SK-N-SH treated with all-trans-retinoic acid at 6 μM for 48 hours (cell line): ENCODE measurements around the gene XPO4.
A peak's percentile ranks its signal among the peaks of the same experiment; 100 is the strongest.
"Not testable (repeated sequence)": the region's sequence is repeated elsewhere in the genome, so short reads cannot be mapped to it uniquely, and the experiment has no call there.

Experiments
- ATAC-seq: fragments of 200-7000 bp; cut with Tn5 transposase; 3 replicates; pipeline ENCODE4 v1.9.1; 2020; ENCODE audit warnings: mild to moderate bottlenecking, moderate library complexity
- ARNTL ChIP-seq: fragments of 450-650 bp; formaldehyde crosslinking; IDR thresholded peaks from 2 replicates; pipeline ENCODE4 v1.5.0; 2020; ENCODE audit warnings: low read depth, mild to moderate bottlenecking, moderate library complexity, borderline replicate concordance
- CSDC2 ChIP-seq: fragments of 250-450 bp; sonication (Bioruptor Pico); IDR thresholded peaks from 2 replicates; pipeline ENCODE4 v1.5.0; 2020; ENCODE audit warnings: mild to moderate bottlenecking, moderate library complexity
- ESRRG ChIP-seq: fragments of 250-450 bp; sonication (Bioruptor Pico); IDR thresholded peaks from 2 replicates; pipeline ENCODE4 v1.6.1; 2021; ENCODE audit warnings: mild to moderate bottlenecking
- GLIS3 ChIP-seq: fragments of 250-450 bp; sonication (Bioruptor Pico); IDR thresholded peaks from 2 replicates; pipeline ENCODE4 v1.5.0; 2020; ENCODE audit warnings: mild to moderate bottlenecking, moderate library complexity
- ISL1 ChIP-seq: fragments of 250-450 bp; sonication (Bioruptor Pico); IDR thresholded peaks from 2 replicates; pipeline ENCODE4 v2.1.2; 2022; ENCODE audit warnings: mild to moderate bottlenecking, moderate library complexity
- OSR1 ChIP-seq: fragments of 250-450 bp; sonication (Bioruptor Pico); IDR thresholded peaks from 2 replicates; pipeline ENCODE4 v1.8.0; 2022; ENCODE audit warnings: moderate library complexity, mild to moderate bottlenecking, inconsistent platforms
- POU6F1 ChIP-seq: fragments of 250-450 bp; sonication (Bioruptor Pico); IDR thresholded peaks from 2 replicates; pipeline ENCODE4 v1.8.0; 2021; ENCODE audit warnings: low read depth, mild to moderate bottlenecking, moderate library complexity, borderline replicate concordance
- PPARA ChIP-seq: fragments of 250-450 bp; sonication (Bioruptor Pico); IDR thresholded peaks from 2 replicates; pipeline ENCODE4 v1.5.0; 2020; ENCODE audit warnings: mild to moderate bottlenecking, borderline replicate concordance
- RARB ChIP-seq: fragments of 250-450 bp; sonication (Bioruptor Pico); IDR thresholded peaks from 2 replicates; pipeline ENCODE4 v1.8.0; 2021; ENCODE audit warnings: mild to moderate bottlenecking, moderate library complexity
- SNAI2 ChIP-seq: fragments of 250-450 bp; sonication (Bioruptor Pico); IDR thresholded peaks from 2 replicates; pipeline ENCODE4 v1.5.0; 2020; ENCODE audit warnings: mild to moderate bottlenecking, moderate library complexity
- TCF4 ChIP-seq: fragments of 250-450 bp; sonication (Bioruptor Pico); IDR thresholded peaks from 2 replicates; pipeline ENCODE4 v1.8.0; 2021; ENCODE audit warnings: mild to moderate bottlenecking, moderate library complexity, borderline replicate concordance
- ZC3H10 ChIP-seq: fragments of 250-450 bp; sonication (Bioruptor Pico); IDR thresholded peaks from 2 replicates; pipeline ENCODE4 v1.5.1; 2021; ENCODE audit warnings: mild to moderate bottlenecking, moderate library complexity
- ZFP3 ChIP-seq: fragments of 250-450 bp; sonication (Bioruptor Pico); IDR thresholded peaks from 2 replicates; pipeline ENCODE4 v1.5.0; 2020; ENCODE audit warnings: mild to moderate bottlenecking, moderate library complexity
- ZFP30 ChIP-seq: fragments of 450-650 bp; formaldehyde crosslinking; IDR thresholded peaks from 2 replicates; pipeline ENCODE4 v1.5.0; 2022; ENCODE audit warnings: mild to moderate bottlenecking, moderate library complexity
- ZNF565 ChIP-seq: fragments of 450-650 bp; formaldehyde crosslinking; conservative IDR thresholded peaks from 2 replicates; pipeline ENCODE4 v1.5.0; 2020; ENCODE audit warnings: low read depth, mild to moderate bottlenecking, moderate library complexity
- ZNF70 ChIP-seq: fragments of 450-650 bp; formaldehyde crosslinking; IDR thresholded peaks from 2 replicates; pipeline ENCODE4 v1.5.0; 2020; ENCODE audit warnings: mild to moderate bottlenecking, moderate library complexity
- ZNF8 ChIP-seq: fragments of 450-650 bp; formaldehyde crosslinking; IDR thresholded peaks from 2 replicates; pipeline ENCODE4 v1.5.0; 2020; ENCODE audit warnings: mild to moderate bottlenecking, moderate library complexity
- TF ChIP-seq, protein P1 (sequence below): fragments of 250-450 bp; sonication (Bioruptor Pico); IDR thresholded peaks from 2 replicates; pipeline ENCODE4 v1.8.0; 2020; ENCODE audit warnings: mild to moderate bottlenecking, moderate library complexity, borderline replicate concordance
- TF ChIP-seq, protein P2 (sequence below): fragments of 250-450 bp; sonication (Bioruptor Pico); IDR thresholded peaks from 2 replicates; pipeline ENCODE4 v1.5.1; 2021; ENCODE audit warnings: mild to moderate bottlenecking, moderate library complexity
- TF ChIP-seq, protein P3 (sequence below): fragments of 250-450 bp; sonication (Bioruptor Pico); IDR thresholded peaks from 2 replicates; pipeline ENCODE4 v1.5.0; 2020; ENCODE audit warnings: mild to moderate bottlenecking, moderate library complexity

Gene XPO4

GRCh38 chr13:20877902-20878301 lies 24.6 kb downstream of the XPO4 start (continued):
- TF ChIP-seq, protein P1, sequence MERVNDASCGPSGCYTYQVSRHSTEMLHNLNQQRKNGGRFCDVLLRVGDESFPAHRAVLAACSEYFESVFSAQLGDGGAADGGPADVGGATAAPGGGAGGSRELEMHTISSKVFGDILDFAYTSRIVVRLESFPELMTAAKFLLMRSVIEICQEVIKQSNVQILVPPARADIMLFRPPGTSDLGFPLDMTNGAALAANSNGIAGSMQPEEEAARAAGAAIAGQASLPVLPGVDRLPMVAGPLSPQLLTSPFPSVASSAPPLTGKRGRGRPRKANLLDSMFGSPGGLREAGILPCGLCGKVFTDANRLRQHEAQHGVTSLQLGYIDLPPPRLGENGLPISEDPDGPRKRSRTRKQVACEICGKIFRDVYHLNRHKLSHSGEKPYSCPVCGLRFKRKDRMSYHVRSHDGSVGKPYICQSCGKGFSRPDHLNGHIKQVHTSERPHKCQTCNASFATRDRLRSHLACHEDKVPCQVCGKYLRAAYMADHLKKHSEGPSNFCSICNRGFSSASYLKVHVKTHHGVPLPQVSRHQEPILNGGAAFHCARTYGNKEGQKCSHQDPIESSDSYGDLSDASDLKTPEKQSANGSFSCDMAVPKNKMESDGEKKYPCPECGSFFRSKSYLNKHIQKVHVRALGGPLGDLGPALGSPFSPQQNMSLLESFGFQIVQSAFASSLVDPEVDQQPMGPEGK (CRISPR knock-in tag): no peak
- TF ChIP-seq ZNF8 (no peak), ISL1 (CRISPR knock-in tag) (no peak), ZFP3 (CRISPR knock-in tag) (no peak), SNAI2 (no peak), GLIS3 (no peak), RARB (CRISPR knock-in tag) (no peak), ZC3H10 (CRISPR knock-in tag) (no peak)

DNA sequence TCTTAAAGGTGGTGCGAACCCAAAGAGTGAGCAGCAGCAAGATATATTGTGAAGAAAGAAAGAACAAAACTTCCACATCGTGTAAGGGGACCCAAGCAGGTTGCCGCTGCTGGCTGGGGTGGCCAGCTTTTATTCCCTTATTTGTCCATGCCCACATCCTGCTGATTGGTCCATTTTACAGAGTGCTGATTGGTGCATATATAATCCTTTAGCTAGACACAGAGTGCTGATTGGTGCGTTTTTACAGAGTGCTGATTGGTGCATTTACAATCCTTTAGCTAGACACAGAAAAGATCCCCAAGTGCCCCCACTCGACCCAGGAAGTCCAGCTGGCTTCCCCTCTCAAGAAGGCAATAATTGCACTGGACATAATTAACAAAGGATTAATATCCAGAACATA lies 25.7 kb downstream of the XPO4 start:
- ATAC-seq: not testable (repeated sequence)

DNA sequence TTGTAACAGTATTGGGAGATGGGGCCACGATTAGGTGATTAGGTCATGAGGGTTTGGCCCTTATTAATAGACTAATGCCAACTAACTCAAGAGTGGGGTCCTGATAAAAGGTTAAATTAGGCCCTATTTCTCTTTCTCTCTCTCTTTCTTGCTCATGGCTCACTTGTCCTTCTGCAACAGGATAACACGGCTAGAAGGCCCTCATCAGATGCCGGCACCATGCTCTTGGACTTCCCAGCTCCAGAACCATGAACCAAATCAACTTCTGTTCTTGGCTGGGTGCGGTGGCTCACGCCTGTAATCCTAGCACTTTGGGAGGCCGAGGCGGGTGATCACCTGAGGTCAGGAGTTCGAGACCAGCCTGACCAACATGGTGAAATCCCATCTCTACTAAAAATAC lies 28.1 kb downstream of the XPO4 start:
- not testable (repeated sequence) for ATAC-seq

DNA sequence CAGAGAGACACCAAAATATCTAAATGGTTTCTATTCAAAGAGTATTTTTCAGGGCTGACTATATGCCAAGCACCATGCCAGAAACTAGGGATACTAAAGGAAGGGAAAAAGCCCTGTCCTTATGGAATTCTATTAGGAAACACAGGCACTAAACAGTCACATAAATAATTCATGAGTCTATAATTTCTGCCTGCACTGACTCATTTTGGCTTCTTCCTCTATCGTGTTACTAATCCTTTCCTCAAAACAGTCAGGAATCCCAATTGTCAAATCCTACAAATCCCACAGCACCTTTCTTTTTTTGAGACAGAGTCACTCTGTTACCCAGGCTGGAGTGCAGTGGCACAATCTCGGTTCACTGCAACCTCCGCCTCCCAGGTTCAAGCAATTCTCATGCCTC lies 29.2 kb downstream of the XPO4 start:
- ATAC-seq: peak; percentile 64
- no peak for TF ChIP-seq POU6F1
- TF ChIP-seq ZNF70 (CRISPR knock-in tag): no peak
- TF ChIP-seq ZFP30 (CRISPR knock-in tag): no peak
- TF ChIP-seq ESRRG (CRISPR knock-in tag): no peak
- no peak for TF ChIP-seq PPARA (CRISPR knock-in tag)
- no peak for TF ChIP-seq TCF4
- TF ChIP-seq, protein P2, sequence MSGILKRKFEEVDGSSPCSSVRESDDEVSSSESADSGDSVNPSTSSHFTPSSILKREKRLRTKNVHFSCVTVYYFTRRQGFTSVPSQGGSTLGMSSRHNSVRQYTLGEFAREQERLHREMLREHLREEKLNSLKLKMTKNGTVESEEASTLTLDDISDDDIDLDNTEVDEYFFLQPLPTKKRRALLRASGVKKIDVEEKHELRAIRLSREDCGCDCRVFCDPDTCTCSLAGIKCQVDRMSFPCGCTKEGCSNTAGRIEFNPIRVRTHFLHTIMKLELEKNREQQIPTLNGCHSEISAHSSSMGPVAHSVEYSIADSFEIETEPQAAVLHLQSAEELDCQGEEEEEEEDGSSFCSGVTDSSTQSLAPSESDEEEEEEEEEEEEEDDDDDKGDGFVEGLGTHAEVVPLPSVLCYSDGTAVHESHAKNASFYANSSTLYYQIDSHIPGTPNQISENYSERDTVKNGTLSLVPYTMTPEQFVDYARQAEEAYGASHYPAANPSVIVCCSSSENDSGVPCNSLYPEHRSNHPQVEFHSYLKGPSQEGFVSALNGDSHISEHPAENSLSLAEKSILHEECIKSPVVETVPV (CRISPR knock-in tag): no peak
- TF ChIP-seq, protein P3, sequence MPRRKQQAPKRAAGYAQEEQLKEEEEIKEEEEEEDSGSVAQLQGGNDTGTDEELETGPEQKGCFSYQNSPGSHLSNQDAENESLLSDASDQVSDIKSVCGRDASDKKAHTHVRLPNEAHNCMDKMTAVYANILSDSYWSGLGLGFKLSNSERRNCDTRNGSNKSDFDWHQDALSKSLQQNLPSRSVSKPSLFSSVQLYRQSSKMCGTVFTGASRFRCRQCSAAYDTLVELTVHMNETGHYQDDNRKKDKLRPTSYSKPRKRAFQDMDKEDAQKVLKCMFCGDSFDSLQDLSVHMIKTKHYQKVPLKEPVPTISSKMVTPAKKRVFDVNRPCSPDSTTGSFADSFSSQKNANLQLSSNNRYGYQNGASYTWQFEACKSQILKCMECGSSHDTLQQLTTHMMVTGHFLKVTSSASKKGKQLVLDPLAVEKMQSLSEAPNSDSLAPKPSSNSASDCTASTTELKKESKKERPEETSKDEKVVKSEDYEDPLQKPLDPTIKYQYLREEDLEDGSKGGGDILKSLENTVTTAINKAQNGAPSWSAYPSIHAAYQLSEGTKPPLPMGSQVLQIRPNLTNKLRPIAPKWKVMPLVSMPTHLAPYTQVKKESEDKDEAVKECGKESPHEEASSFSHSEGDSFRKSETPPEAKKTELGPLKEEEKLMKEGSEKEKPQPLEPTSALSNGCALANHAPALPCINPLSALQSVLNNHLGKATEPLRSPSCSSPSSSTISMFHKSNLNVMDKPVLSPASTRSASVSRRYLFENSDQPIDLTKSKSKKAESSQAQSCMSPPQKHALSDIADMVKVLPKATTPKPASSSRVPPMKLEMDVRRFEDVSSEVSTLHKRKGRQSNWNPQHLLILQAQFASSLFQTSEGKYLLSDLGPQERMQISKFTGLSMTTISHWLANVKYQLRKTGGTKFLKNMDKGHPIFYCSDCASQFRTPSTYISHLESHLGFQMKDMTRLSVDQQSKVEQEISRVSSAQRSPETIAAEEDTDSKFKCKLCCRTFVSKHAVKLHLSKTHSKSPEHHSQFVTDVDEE (CRISPR knock-in tag): no peak
- TF ChIP-seq OSR1 (CRISPR knock-in tag): no peak
- TF ChIP-seq ISL1 (CRISPR knock-in tag): no peak
- TF ChIP-seq ZC3H10 (CRISPR knock-in tag): no peak
- no peak for TF ChIP-seq RARB (CRISPR knock-in tag)
- TF ChIP-seq, protein P1 (CRISPR knock-in tag): no peak

DNA sequence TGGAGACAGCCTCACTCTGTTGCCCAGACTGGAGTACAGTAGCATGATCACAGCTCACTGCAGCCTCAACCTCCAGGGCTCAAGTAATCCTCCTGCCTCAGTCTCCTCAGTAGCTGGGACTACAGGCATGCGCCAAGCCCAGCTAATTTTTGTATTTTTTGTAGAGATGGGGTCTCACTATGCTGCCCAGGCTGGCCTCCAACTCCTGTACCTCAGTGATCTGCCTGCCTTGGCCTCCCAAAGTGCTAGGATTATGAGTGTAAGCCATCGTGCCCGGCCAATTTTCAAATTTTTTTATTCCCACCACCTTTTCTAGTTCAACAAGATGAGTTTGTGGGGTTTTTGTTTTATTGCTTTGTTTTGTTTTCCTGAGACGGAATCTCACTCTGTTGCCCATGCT lies 31.7 kb downstream of the XPO4 start:
- ATAC-seq: no peak
- TF ChIP-seq TCF4: no peak
- TF ChIP-seq ZNF8: no peak
- TF ChIP-seq GLIS3: no peak
- no peak for TF ChIP-seq ZFP3 (CRISPR knock-in tag)
- TF ChIP-seq ZFP30 (CRISPR knock-in tag): no peak
- no peak for TF ChIP-seq SNAI2
- TF ChIP-seq ESRRG (CRISPR knock-in tag): no peak
- no peak for TF ChIP-seq ISL1 (CRISPR knock-in tag)
- no peak for TF ChIP-seq CSDC2 (CRISPR knock-in tag)
- TF ChIP-seq PPARA (CRISPR knock-in tag): no peak
- TF ChIP-seq ZNF565: no peak
- TF ChIP-seq, protein P1 (CRISPR knock-in tag): no peak
- TF ChIP-seq, protein P3 (CRISPR knock-in tag): no peak
- TF ChIP-seq ARNTL: no peak
